ENCODE data around the gene GRP.

Gene GRP

DNA sequence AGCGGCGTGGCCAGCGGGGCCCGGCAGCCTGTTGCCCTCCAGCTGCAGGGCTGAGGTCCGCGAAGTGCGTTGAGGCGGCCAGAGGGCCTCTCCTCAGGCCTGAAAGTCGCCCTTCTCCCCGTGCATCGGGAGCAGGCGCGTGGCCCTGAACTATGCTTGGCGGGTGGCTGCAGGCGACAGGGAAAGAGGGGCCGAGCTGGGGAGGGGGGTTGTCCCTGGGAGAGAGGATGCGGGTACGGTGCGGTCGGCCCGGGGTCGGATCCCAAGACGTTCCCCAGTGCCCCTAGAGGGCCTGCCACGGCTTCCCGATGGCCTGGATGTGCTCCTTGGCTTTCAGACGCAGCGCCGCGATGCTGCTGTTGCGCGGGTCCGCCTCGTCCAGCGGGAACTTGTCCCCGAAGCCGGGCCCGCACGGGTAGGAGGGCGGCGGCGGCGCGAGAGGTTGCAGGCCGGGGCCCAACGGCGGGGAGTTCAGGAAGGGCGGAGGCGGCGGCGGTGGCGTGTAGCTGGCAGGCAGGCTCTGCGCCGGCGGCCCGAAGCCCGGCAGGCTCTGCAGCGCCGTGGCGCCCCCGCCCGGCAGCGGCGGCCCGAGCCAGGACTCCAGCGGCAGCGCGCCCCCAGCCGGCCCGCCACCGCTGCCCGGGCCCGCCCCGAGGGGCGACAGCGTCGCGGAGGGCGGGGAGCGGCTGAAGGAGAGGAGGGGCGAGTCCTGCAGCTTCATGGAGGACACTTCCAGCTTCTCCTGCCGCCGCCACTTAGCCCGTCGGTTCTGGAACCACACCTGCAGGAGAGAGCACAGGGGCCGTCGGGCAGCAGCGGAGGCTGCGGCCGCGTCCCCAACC lies 49.0 kb downstream of the GRP start:
- FAIRE-seq: no peak

- FAIRE-seq: no peak
These were observed 49.7 kb downstream of the GRP start for GRCh38 chr18:59269563-59270119.

GRCh38 chr18:59270689-59271257 lies 50.8 kb downstream of the GRP start:
- FAIRE-seq: no peak

DNA sequence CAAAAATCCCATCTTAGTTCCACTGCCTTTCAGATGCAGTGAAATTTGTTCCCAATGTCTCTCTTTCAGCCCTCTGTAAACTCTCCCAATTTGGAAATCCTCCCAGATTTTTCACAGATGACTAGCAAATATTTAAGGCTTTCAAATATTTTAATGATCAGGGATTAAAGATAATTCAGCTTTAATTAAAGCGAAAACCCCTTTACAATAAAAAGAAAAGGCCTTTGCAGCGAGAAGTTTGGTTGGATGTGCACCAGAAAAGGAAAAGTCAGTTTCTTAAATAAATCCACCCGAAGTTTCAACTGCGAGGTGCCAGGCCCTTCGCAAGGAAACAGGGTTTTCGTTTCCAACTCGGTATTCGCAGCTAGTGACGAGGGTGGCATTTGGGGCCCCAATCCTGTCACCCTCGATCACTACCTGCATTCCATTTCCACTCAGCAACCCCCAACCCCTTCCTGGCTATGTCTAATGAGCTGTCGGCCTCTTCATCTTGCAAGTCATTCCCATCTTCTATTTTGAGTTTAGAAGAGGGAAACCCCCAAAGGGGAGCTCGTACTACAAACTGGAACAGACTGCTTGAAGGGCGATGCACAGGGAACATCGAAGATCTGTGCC lies 51.8 kb downstream of the GRP start:
- FAIRE-seq: no peak

- FAIRE-seq: no peak
These were observed 52.4 kb downstream of the GRP start for GRCh38 chr18:59272221-59272888.

GRCh38 chr18:59272891-59273758 lies 53.2 kb downstream of the GRP start, which contains the start of gene RAX:
RAX (minus strand) TSS chr18:59273454; CDS start chr18:59273206, 248 bp downstream.
- FAIRE-seq: no peak

DNA sequence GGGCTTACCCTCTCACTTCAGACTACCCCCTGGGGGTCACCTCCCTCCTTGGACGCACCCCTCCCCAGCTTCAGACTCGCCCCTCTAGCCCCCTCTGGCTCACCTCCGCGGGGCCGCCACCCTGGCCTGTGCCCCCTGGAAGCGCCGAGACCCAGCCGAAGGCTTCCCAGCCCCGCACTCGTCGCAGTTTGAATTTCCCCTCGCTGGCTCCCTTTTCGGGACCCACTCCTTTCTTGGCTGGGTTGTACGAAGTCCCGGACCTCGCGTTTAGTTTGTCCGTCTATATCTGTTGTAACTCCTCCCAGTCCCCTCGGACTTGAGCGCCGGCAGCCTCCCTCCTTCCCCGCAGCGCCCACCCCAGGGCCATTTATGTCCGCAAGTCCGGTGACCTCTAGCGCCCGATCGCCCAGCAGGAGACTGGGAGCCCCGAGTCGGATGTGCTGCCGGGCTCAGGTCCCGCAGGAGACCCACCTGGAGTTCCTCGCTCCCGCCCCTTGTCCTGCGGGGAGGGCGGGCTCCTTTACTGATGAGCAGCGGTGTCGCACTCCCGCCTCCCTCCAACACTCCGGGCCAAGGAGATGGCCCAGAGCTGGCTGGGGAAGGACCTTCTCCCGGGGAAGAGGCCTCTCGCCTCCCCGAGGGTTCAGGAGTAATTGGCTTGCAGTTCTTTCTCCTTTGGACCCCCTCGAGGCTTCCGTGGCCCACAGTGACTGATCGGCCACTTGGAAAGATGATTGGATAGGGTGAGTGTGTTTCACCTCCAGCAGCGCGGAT lies 54.0 kb downstream of the GRP start:
- no peak for FAIRE-seq

- FAIRE-seq: no peak
These were observed 54.6 kb downstream of the GRP start for GRCh38 chr18:59274533-59274928.

DNA sequence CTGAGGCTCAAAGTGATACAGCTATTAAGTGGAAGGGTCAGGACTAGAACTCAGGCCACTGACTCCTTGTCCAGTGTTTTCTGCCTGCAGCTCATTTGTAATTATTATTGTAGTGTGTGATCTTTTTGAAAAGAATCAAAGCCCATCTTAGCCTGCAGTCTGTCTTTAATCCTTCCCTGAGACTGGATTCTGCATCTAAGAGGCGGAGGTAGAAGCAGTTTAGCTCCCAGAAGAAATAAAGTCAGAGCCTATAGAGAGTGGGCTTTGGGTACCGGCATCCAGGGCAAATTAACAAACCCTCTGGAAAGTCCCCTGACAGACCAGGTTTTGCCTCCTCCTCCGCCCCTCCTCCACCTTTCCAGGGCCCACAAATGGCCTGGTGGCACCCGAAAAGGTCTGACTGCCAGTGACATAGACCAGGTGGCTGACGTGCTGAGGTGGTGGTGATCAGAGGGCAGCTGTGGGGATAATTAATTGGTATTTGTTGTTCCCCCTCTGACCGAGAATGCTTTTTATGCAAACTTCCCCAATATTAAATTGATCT lies 55.5 kb downstream of the GRP start:
- no peak for FAIRE-seq

GRCh38 chr18:59276047-59276446 lies 56.1 kb downstream of the GRP start:
- FAIRE-seq: no peak

DNA sequence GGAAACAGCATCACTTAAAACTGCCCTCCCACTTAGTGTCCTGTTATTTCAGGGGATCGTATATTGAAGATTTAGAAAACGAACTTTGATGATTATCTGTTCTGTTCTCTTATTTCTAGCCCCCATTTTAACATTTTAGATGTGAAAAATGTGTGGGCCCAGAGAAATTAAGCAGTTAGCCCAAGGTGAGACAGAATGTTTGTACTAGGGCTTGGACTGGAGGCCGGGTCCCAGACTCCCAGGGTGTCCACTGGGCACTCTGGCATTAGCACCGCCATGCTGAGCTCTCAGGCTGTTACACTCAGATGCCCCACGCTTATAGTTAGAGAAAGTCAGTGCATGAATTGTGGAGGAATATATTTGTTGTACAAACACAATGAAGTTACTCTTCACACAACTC lies 58.8 kb downstream of the GRP start:
- no peak for FAIRE-seq

DNA sequence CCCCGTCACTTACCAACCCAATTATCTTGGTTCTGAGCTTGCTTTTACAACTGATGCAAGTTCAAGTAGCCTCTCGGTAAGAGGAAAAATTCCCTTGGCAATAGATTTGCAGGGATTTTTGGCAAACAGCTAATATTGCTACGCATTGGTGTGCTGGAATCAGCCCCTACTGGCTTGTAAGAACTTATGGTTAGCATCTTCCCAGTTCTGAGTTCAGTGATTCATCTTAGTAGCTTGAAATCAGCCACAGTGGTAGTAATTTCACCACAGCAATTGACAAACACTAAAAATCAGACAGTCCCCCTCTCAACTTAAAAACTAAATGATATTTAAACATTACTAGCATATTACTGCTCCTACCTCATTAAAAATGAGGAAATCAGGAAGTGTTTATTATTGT lies 59.2 kb downstream of the GRP start:
- no peak for FAIRE-seq

- FAIRE-seq: no peak
These were observed 59.8 kb downstream of the GRP start for GRCh38 chr18:59279722-59280121.

Data from colon (tissue), 2 donors.